Body of pancreas (tissue), 4 donors: ENCODE measurements around the gene GBP1.

ENCODE experiments used
- POLR2A ChIP-seq, 3 donors: fragments of 450-650 bp; IDR thresholded peaks; one replicate each; pipeline ENCODE4 v1.6.1; 2016; ENCODE audit warnings: antibody characterized with exemption in 3 of 3, mild to moderate bottlenecking in 2 of 3
- TF ChIP-seq, protein P1 (sequence below), 7 experiments: fragments of 450-650 bp in 4 of 7; fragments of 200-600 bp in 3 of 7; sonication (generic) in 3 of 7; IDR thresholded peaks; one replicate each; pipeline ENCODE4 v1.5.1; 2016 to 2019; ENCODE audit warnings: antibody characterized with exemption in 7 of 7

- no peak for TF ChIP-seq POLR2A (IDR thresholded peaks at IDR 0.05)
- TF ChIP-seq, protein P1, sequence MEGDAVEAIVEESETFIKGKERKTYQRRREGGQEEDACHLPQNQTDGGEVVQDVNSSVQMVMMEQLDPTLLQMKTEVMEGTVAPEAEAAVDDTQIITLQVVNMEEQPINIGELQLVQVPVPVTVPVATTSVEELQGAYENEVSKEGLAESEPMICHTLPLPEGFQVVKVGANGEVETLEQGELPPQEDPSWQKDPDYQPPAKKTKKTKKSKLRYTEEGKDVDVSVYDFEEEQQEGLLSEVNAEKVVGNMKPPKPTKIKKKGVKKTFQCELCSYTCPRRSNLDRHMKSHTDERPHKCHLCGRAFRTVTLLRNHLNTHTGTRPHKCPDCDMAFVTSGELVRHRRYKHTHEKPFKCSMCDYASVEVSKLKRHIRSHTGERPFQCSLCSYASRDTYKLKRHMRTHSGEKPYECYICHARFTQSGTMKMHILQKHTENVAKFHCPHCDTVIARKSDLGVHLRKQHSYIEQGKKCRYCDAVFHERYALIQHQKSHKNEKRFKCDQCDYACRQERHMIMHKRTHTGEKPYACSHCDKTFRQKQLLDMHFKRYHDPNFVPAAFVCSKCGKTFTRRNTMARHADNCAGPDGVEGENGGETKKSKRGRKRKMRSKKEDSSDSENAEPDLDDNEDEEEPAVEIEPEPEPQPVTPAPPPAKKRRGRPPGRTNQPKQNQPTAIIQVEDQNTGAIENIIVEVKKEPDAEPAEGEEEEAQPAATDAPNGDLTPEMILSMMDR (IDR thresholded peaks at IDR 0.05) = no peak
Measured at GRCh38 chr1:89070509-89070908, 5.5 kb upstream of the GBP1 start.
